ENCODE results near the gene EIF4EBP2. TPM values are rescaled to one million over a fixed set of nuclear protein-coding genes. Genes with fewer than 3 reads are reported as not detected.

The EIF4EBP2 gene
- total RNA-seq, 3 donors from 2014 or later = 76.0 to 192 (median 80.5) TPM

GRCh38 chr10:70359017-70359550 lies 44.9 kb upstream of the EIF4EBP2 start:
- intact Hi-C loops (cut with DNase I; ENCODE audit: low total_unique reads) = no loop called here
- Histone ChIP-seq H3K27me3 (no peaks in the 10 kb centered on the region), H3K9me3 (no peaks in the 10 kb centered on the region), H3K4me1 (peaks cover 4% of the 10 kb centered on the region in 2 donors), H3K27ac (no peak overlapping the region), H3K4me3 (no peak overlapping the region), H3K36me3 (no peaks in the 10 kb centered on the region)
- TF ChIP-seq POLR2A (IDR thresholded peaks at IDR 0.05) (no peak), POLR2AphosphoS5 (IDR thresholded peaks at IDR 0.05) (no peak), CTCF (IDR thresholded peaks at IDR 0.05) (no peak)
- no peak for DNase-seq (ENCODE audit: low spot score in 2 of 2)

- Histone ChIP-seq H3K36me3 (no peaks in the 10 kb centered on the region), H3K4me1 (peaks cover 5% of the 10 kb centered on the region in 2 donors), H3K4me3 (no peak overlapping the region), H3K9me3 (no peaks in the 10 kb centered on the region), H3K27ac (no peak overlapping the region), H3K27me3 (no peaks in the 10 kb centered on the region)
- DNase-seq (ENCODE audit: low spot score in 2 of 2) = no peak
- intact Hi-C loops (cut with DNase I; ENCODE audit: low total_unique reads) = loop anchor here (10.0 kb wide), 1 partner anchor 135 kb away; no protein-coding TSS in a partner anchor
- TF ChIP-seq CTCF (IDR thresholded peaks at IDR 0.05) = no peak
- no peak for TF ChIP-seq POLR2A (IDR thresholded peaks at IDR 0.05)
- no peak for TF ChIP-seq POLR2AphosphoS5 (IDR thresholded peaks at IDR 0.05)
Observed at GRCh38 chr10:70360215-70360614, 43.7 kb upstream of the EIF4EBP2 start.

- no peak overlapping the region for H3K27ac ChIP-seq
- TF ChIP-seq POLR2AphosphoS5 (IDR thresholded peaks at IDR 0.05) = no peak
- TF ChIP-seq CTCF (IDR thresholded peaks at IDR 0.05) = no peak
- TF ChIP-seq POLR2A (IDR thresholded peaks at IDR 0.05) = no peak
- no peaks in the 10 kb centered on the region for H3K36me3 ChIP-seq
- H3K9me3 ChIP-seq = no peaks in the 10 kb centered on the region
- no peak overlapping the region for H3K4me3 ChIP-seq
- no peak for DNase-seq (ENCODE audit: low spot score in 2 of 2)
- H3K27me3 ChIP-seq = no peaks in the 10 kb centered on the region
- intact Hi-C loops (cut with DNase I; ENCODE audit: low total_unique reads) = loop anchor here (10.0 kb wide), 1 partner anchor 138 kb away; no protein-coding TSS in a partner anchor
- H3K4me1 ChIP-seq = peaks cover 5% of the 10 kb centered on the region in 2 donors
Observed at GRCh38 chr10:70362328-70362727, 41.6 kb upstream of the EIF4EBP2 start.

GRCh38 chr10:70363292-70363691 lies 40.7 kb upstream of the EIF4EBP2 start:
- H3K27me3 ChIP-seq = no peaks in the 10 kb centered on the region
- H3K4me3 ChIP-seq = no peak overlapping the region
- intact Hi-C loops (cut with DNase I; ENCODE audit: low total_unique reads) = loop anchor here (10.0 kb wide), 1 partner anchor 138 kb away; no protein-coding TSS in a partner anchor
- no peaks in the 10 kb centered on the region for H3K9me3 ChIP-seq
- no peak for TF ChIP-seq POLR2A (IDR thresholded peaks at IDR 0.05)
- TF ChIP-seq POLR2AphosphoS5 (IDR thresholded peaks at IDR 0.05) = no peak
- no peak for TF ChIP-seq CTCF (IDR thresholded peaks at IDR 0.05)
- DNase-seq (ENCODE audit: low spot score in 2 of 2) = no peak
- H3K36me3 ChIP-seq = no peaks in the 10 kb centered on the region
- peaks cover 5% of the 10 kb centered on the region in 2 donors for H3K4me1 ChIP-seq
- H3K27ac ChIP-seq = peak overlapping the region; percentile 95 to 98

GRCh38 chr10:70363971-70364771 lies 39.8 kb upstream of the EIF4EBP2 start:
- DNase-seq (ENCODE audit: low spot score in 2 of 2) = peak; percentile 93 to 94
- H3K36me3 ChIP-seq = no peaks in the 10 kb centered on the region
- peak overlapping the region; percentile 95 to 98 for H3K27ac ChIP-seq
- no peaks in the 10 kb centered on the region for H3K9me3 ChIP-seq
- no peaks in the 10 kb centered on the region for H3K27me3 ChIP-seq
- intact Hi-C loops (cut with DNase I; ENCODE audit: low total_unique reads) = loop anchor here (10.0 kb wide), 1 partner anchor 139 kb away; no protein-coding TSS in a partner anchor
- TF ChIP-seq POLR2AphosphoS5 (IDR thresholded peaks at IDR 0.05) = peak; percentile 81 to 89 (median 86)
- peak; percentile 84 to 96 (median 94) for TF ChIP-seq CTCF (IDR thresholded peaks at IDR 0.05)
- TF ChIP-seq POLR2A (IDR thresholded peaks at IDR 0.05) = no peak
- peak overlapping the region; percentile 6 to 51 (median 13) for H3K4me3 ChIP-seq
- peaks cover 5% of the 10 kb centered on the region in 2 donors for H3K4me1 ChIP-seq
